B cell (primary cell): ENCODE data around the gene SUMO3. TPM values are rescaled to one million over a fixed set of nuclear protein-coding genes. Genes with fewer than 3 reads are reported as not detected.

Experiments
- ATAC-seq: fragments of 200-7000 bp; cut with Tn5 transposase; one replicate; pipeline ENCODE4 v1.10.0; 2021; ENCODE audit warnings: low read depth, mild to moderate bottlenecking, moderate number of reproducible peaks, moderate library complexity
- CTCF ChIA-PET: fragments of 350-600 bp; sonication (Branson Sonifier 250); formaldehyde crosslinking; loops from one replicate; lab custom pipeline; 2021; ENCODE audit warnings: antibody characterized with exemption, inconsistent platforms; lab: Charles Lee
- POLR2A ChIA-PET: fragments of 350-600 bp; sonication (Branson Sonifier 250); formaldehyde crosslinking; loops from one replicate; lab custom pipeline; 2021; ENCODE audit warnings: antibody characterized with exemption; lab: Charles Lee
- DNase-seq: peaks from one replicate; pipeline ENCODE4 v3.0.0; 2013
- H2AFZ ChIP-seq: 2 replicates; pipeline ENCODE4 v1.6.1; 2012; ENCODE audit warnings: mild to moderate bottlenecking, low read depth, low read length; ENCODE audit not compliant: insufficient read depth, poor library complexity, severe bottlenecking
- H3K27ac ChIP-seq, 2 donors: 1 replicate in 1 of 2; 2 replicates in 1 of 2; pipeline ENCODE4 v1.5.1; 2012 to 2013; ENCODE audit warnings: low read length in 2 of 2, mild to moderate bottlenecking in 2 of 2, moderate library complexity in 1 of 2
- H3K27me3 ChIP-seq, 4 experiments: fragments of 200-600 bp in 1 of 4; sonication (generic) in 1 of 4; replicated peaks in 1 of 4; 1 replicate in 2 of 4; 2 replicates in 2 of 4; pipeline versions ENCODE4 v1.6.1 to v1.7.0; 2013 to 2016; ENCODE audit warnings: low read length in 3 of 4, mild to moderate bottlenecking in 2 of 4, mixed read lengths in 1 of 4, moderate library complexity in 1 of 4; ENCODE audit not compliant: insufficient read depth in 4 of 4, control insufficient read depth in 3 of 4; ENCODE audit errors: control extremely low read depth in 1 of 4
- H3K36me3 ChIP-seq, 2 experiments: replicated peaks in 1 of 2; 1 replicate in 1 of 2; 2 replicates in 1 of 2; pipeline versions ENCODE4 v1.6.1 to v1.7.1; 2013; ENCODE audit warnings: low read length in 1 of 2; ENCODE audit not compliant: insufficient read depth in 2 of 2, control insufficient read depth in 1 of 2; ENCODE audit errors: control extremely low read depth in 1 of 2, extremely low read depth in 1 of 2
- H3K4me1 ChIP-seq, 2 donors: fragments of 200-600 bp in 1 of 2; sonication (generic) in 1 of 2; 1 replicate in 1 of 2; 2 replicates in 1 of 2; pipeline versions ENCODE4 v1.5.1 to v1.6.1; 2013 to 2017; ENCODE audit warnings: low read length in 2 of 2; ENCODE audit not compliant: control insufficient read depth in 2 of 2, insufficient read depth in 2 of 2
- H3K4me2 ChIP-seq: replicated peaks from 2 replicates; pipeline ENCODE3; 2012; ENCODE audit warnings: mild to moderate bottlenecking, low read depth, low read length; ENCODE audit not compliant: poor library complexity, severe bottlenecking
- H3K4me3 ChIP-seq, 5 experiments: fragments of 200-600 bp in 1 of 5; sonication (generic) in 1 of 5; 1 replicate in 3 of 5; 2 replicates in 2 of 5; pipeline versions ENCODE4 v1.5.1 to v1.7.0; 2011 to 2016; ENCODE audit warnings: low read length in 4 of 5, mild to moderate bottlenecking in 4 of 5, low read depth in 2 of 5, control low read depth in 1 of 5, moderate library complexity in 1 of 5; ENCODE audit not compliant: insufficient read depth in 1 of 5; ENCODE audit errors: control extremely low read depth in 1 of 5, extremely low read depth in 1 of 5
- H3K79me2 ChIP-seq: fragments of 200-600 bp; sonication (generic); one replicate; pipeline ENCODE4 v1.6.0; 2016; ENCODE audit warnings: low read length; ENCODE audit not compliant: control insufficient read depth, insufficient read depth
- H3K9ac ChIP-seq: fragments of 200-600 bp; sonication (generic); 2 replicates; pipeline ENCODE4 v1.6.1; 2017; ENCODE audit warnings: mild to moderate bottlenecking, low read length, moderate library complexity
- H3K9me3 ChIP-seq, 3 donors: one replicate each; pipeline versions ENCODE4 v1.6.1 to v1.7.1; 2013; ENCODE audit warnings: low read length in 2 of 3; ENCODE audit not compliant: control insufficient read depth in 2 of 3, insufficient read depth in 1 of 3; ENCODE audit errors: control extremely low read depth in 1 of 3
- H4K20me1 ChIP-seq: 2 replicates; pipeline ENCODE4 v1.6.0; 2012; ENCODE audit warnings: mild to moderate bottlenecking, low read length; ENCODE audit not compliant: insufficient read depth, control insufficient read depth, poor library complexity, severe bottlenecking
- H3K27ac Mint-ChIP-seq: one replicate; pipeline ENCODE4 v1.8.0; 2021; ENCODE audit warnings: mixed read lengths
- H3K27me3 Mint-ChIP-seq: one replicate; pipeline ENCODE4 v1.8.0; 2021; ENCODE audit warnings: mixed read lengths
- H3K4me1 Mint-ChIP-seq: one replicate; pipeline ENCODE4 v1.8.0; 2021; ENCODE audit warnings: mixed read lengths
- H3K4me3 Mint-ChIP-seq: one replicate; pipeline ENCODE4 v1.8.0; 2021; ENCODE audit warnings: mixed read lengths
- H3K9me3 Mint-ChIP-seq: one replicate; pipeline ENCODE4 v1.8.0; 2022; ENCODE audit warnings: mixed read lengths; ENCODE audit not compliant: insufficient read depth
- EZH2 ChIP-seq: IDR thresholded peaks from 2 replicates; pipeline ENCODE4 v1.6.1; 2012; ENCODE audit warnings: borderline replicate concordance, low read depth, mild to moderate bottlenecking, moderate library complexity, low read length; ENCODE audit not compliant: insufficient read depth, poor library complexity, severe bottlenecking
- WGBS: methylation state at CpG from one replicate; pipeline ENCODE4 v1.1.5; 2013; ENCODE audit warnings: missing lambda C conversion rate; ENCODE audit not compliant: insufficient coverage; 5-methylcytosine and 5-hydroxymethylcytosine counted together
- intact Hi-C: fragments of 100-400 bp; cut with micrococcal nuclease; formaldehyde crosslinking; loops from one replicate; pipeline ENCODE4 v1.10.0; 2022
- polyA plus RNA-seq: library from polyadenylated mRNA; depleted of rRNA; stranded (reverse); fragments of >200 nt; gene quantifications from 2 replicates; pipeline ENCODE4 v1.2.3, GENCODE V29; 2012
- total RNA-seq, 2 donors: library from RNA; stranded (reverse); fragments of 120-200 nt in 1 of 2; gene quantifications; 1 replicate in 1 of 2; 2 replicates in 1 of 2; pipeline versions ENCODE4 v1.2.3 to v1.2.4, GENCODE V29; 2013 to 2022
- TF ChIP-seq, protein P1 (sequence below): fragments of 200-600 bp; IDR thresholded peaks from one replicate; pipeline ENCODE4 v1.8.0; 2022; ENCODE audit warnings: antibody characterized with exemption, mild to moderate bottlenecking

The SUMO3 gene
- total and polyA plus RNA-seq, 2 donors (not counting 1 experiment from before 2014, with no cell fraction given) = 37.6 to 44.8 TPM

GRCh38 chr21:44866780-44867179, 48.9 kb upstream of the SUMO3 start:
- H3K9me3 ChIP-seq = no peaks in the 10 kb centered on the region
- no peak overlapping the region for H2AFZ ChIP-seq
- peaks cover 99% of the 10 kb centered on the region for H3K79me2 ChIP-seq
- peaks cover 0 to 31% of the 10 kb centered on the region in 2 experiments for H3K36me3 ChIP-seq
- peaks cover 52 to 57% of the 10 kb centered on the region in 2 donors for H3K4me1 ChIP-seq
- no peak overlapping the region for H3K4me3 ChIP-seq
- H3K9me3 Mint-ChIP-seq = no peaks in the 10 kb centered on the region
- H3K27me3 ChIP-seq = no peaks in the 10 kb centered on the region
- H3K9ac ChIP-seq = no peak overlapping the region
- peak overlapping the region; percentile 7 for H3K27ac Mint-ChIP-seq
- POLR2A ChIA-PET = interaction anchor here (0.7 kb wide), 2 partner anchors 100 to 239 kb away, joined by 3 to 4 read pairs; no protein-coding TSS in a partner anchor
- H3K4me2 ChIP-seq = no peak overlapping the region
- H3K4me3 Mint-ChIP-seq = peak overlapping the region; percentile 82
- TF ChIP-seq, protein P1, sequence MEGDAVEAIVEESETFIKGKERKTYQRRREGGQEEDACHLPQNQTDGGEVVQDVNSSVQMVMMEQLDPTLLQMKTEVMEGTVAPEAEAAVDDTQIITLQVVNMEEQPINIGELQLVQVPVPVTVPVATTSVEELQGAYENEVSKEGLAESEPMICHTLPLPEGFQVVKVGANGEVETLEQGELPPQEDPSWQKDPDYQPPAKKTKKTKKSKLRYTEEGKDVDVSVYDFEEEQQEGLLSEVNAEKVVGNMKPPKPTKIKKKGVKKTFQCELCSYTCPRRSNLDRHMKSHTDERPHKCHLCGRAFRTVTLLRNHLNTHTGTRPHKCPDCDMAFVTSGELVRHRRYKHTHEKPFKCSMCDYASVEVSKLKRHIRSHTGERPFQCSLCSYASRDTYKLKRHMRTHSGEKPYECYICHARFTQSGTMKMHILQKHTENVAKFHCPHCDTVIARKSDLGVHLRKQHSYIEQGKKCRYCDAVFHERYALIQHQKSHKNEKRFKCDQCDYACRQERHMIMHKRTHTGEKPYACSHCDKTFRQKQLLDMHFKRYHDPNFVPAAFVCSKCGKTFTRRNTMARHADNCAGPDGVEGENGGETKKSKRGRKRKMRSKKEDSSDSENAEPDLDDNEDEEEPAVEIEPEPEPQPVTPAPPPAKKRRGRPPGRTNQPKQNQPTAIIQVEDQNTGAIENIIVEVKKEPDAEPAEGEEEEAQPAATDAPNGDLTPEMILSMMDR = no peak
- no peak for TF ChIP-seq EZH2
- H3K27ac ChIP-seq = no peak overlapping the region
- H4K20me1 ChIP-seq = peaks cover 95% of the 10 kb centered on the region
- DNase-seq (no peak), ATAC-seq (no peak)
- H3K27me3 Mint-ChIP-seq = no peaks in the 10 kb centered on the region
- CTCF ChIA-PET = interaction anchor here (0.6 to 0.7 kb wide), 3 partner anchors 74 to 783 kb away, joined by 3 to 5 read pairs (median 4); no protein-coding TSS in a partner anchor
- WGBS = 93% methylated on average over 5 of the region's 7 CpGs
- peaks cover 65% of the 10 kb centered on the region for H3K4me1 Mint-ChIP-seq
- intact Hi-C loops = no loop called here

DNA sequence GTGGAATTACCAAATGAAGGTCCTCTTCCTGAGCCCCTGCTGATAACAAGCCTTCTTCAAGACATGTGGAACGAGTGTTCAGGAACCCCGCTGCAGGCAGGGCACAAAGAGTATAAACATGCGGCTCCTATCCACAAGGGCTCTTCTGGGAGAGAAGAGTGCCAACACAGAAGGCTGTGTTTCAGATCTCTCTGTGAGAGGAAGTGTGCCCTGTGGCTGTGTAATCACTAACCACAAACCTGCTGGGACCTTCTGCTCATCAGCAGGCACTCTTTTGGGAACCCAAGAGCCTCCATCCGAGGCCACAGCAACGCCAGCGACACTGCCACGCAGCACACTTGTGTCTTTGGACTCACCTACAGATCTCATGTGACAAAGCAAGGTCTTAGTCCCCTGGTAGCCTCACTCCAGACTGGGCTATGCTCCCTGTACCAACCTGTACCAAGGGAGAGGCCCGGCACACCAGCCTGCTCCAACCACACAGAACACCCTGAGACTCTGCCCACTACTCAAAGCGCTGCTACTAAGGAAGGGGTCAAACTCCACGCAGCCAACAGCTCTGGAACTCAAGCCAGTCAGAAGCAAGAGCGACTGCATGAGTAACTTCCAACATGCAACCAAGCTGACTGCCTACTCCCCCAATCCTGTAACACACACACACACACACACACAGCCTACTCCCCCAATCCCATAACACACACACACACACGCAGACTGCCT, 47.9 kb upstream of the SUMO3 start:
- H3K4me1 Mint-ChIP-seq = peaks cover 61% of the 10 kb centered on the region
- peak overlapping the region; percentile 82 for H3K4me3 Mint-ChIP-seq
- peak overlapping the region in 2 of 5 experiments; percentile 7 to 29 for H3K4me3 ChIP-seq
- peak overlapping the region; percentile 78 for H3K27ac Mint-ChIP-seq
- TF ChIP-seq, protein P1 = no peak
- H3K27me3 ChIP-seq = no peaks in the 10 kb centered on the region
- ChIA-PET POLR2A (interaction anchor here (1.3 kb wide), 1 partner anchor 8 kb away, joined by 3 read pairs; the partner anchor contains the start of gene PTTG1IP), CTCF (no interaction called here)
- ATAC-seq (peak; percentile 96), DNase-seq (peak; percentile 82)
- peaks cover 41 to 46% of the 10 kb centered on the region in 2 donors for H3K4me1 ChIP-seq
- H3K9ac ChIP-seq = no peak overlapping the region
- H3K36me3 ChIP-seq = peaks cover 0 to 33% of the 10 kb centered on the region in 2 experiments
- no peaks in the 10 kb centered on the region for H3K9me3 ChIP-seq
- H3K27ac ChIP-seq = no peak overlapping the region
- WGBS = 23% methylated on average over 11 of the region's 12 CpGs
- peak overlapping the region; percentile 70 for H3K4me2 ChIP-seq
- H2AFZ ChIP-seq = no peak overlapping the region
- H3K9me3 Mint-ChIP-seq = no peaks in the 10 kb centered on the region
- H3K79me2 ChIP-seq = peaks cover 99% of the 10 kb centered on the region
- no peaks in the 10 kb centered on the region for H3K27me3 Mint-ChIP-seq
- H4K20me1 ChIP-seq = peaks cover 95% of the 10 kb centered on the region
- intact Hi-C loops = loop anchor here (1.0 kb wide), 1 partner anchor 8 kb away; the partner anchor contains the start of gene PTTG1IP
